Measurements from ENCODE around the gene PEX19.

DNA sequence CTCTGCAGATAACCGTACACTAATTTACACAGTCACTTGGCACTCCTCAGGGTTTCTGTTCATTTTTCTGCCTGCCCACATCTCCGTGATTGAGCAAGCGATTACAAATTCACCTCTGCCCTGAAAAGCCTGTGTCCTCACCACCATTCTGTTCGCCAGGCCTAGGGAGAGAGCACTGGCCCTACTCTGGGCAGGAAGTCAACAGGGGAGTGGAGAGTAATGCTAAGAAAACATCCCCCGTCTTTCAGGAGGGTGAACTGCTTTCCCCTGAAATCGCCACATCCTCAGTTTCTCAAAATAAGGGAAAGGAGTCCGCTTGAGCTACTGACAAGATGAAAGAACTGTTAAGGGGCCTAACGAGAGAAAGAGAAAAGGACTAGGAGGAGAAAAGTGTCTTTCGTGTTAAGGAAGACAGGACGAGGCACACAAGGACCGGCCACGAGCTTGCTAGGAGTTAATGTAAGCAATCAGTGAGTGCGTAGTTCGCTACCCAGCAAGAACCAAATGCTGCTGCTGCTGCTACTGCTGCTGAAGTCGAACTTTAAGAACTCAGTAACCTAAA is 632 bp downstream of the PEX19 start:
- TF ChIP-seq CTCF (IDR thresholded peaks at IDR 0.05; ENCODE audit: poor library complexity, severe bottlenecking): no peak
- no peak for TF ChIP-seq RAD21 (conservative IDR thresholded peaks at IDR 0.05)

Data from neural cell (in vitro differentiated cells).